ENCODE data around the gene CCDC167. TPM values are rescaled to one million over a fixed set of nuclear protein-coding genes. Genes with fewer than 3 reads are reported as not detected.
A peak's percentile ranks its signal among the peaks of the same experiment; 100 is the strongest.

Gene CCDC167
- total RNA-seq, 6 experiments from 2014 or later = 19.0 to 23.8 (median 22.4) TPM

DNA sequence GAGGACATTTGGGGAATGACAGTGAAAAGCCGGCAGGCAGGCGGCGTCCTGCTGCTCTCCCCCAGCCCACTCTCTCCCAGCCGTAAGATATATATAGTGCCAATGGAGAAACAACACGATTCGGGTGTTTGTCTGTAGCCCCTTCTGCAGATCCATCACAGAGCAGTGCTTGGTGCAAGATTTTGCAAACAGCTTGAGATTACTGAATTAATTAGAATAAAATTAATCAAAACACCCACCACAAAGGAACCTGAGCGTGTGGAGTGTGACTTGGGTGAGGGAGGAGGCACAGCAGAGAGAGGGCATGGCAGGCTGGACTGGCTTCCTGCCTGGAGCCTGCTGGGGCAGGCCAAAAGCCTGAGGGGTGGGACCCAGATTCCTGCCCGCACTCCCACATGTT is 28.8 kb upstream of the CCDC167 start:
- no peaks in the 10 kb centered on the region for H3K36me3 Mint-ChIP-seq (ENCODE audit: low read depth)
- H3K27me3 Mint-ChIP-seq (ENCODE audit: insufficient read depth) = peaks cover 44% of the 10 kb centered on the region
- TF ChIP-seq, protein P1, sequence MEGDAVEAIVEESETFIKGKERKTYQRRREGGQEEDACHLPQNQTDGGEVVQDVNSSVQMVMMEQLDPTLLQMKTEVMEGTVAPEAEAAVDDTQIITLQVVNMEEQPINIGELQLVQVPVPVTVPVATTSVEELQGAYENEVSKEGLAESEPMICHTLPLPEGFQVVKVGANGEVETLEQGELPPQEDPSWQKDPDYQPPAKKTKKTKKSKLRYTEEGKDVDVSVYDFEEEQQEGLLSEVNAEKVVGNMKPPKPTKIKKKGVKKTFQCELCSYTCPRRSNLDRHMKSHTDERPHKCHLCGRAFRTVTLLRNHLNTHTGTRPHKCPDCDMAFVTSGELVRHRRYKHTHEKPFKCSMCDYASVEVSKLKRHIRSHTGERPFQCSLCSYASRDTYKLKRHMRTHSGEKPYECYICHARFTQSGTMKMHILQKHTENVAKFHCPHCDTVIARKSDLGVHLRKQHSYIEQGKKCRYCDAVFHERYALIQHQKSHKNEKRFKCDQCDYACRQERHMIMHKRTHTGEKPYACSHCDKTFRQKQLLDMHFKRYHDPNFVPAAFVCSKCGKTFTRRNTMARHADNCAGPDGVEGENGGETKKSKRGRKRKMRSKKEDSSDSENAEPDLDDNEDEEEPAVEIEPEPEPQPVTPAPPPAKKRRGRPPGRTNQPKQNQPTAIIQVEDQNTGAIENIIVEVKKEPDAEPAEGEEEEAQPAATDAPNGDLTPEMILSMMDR (IDR thresholded peaks at IDR 0.05) = no peak

DNA sequence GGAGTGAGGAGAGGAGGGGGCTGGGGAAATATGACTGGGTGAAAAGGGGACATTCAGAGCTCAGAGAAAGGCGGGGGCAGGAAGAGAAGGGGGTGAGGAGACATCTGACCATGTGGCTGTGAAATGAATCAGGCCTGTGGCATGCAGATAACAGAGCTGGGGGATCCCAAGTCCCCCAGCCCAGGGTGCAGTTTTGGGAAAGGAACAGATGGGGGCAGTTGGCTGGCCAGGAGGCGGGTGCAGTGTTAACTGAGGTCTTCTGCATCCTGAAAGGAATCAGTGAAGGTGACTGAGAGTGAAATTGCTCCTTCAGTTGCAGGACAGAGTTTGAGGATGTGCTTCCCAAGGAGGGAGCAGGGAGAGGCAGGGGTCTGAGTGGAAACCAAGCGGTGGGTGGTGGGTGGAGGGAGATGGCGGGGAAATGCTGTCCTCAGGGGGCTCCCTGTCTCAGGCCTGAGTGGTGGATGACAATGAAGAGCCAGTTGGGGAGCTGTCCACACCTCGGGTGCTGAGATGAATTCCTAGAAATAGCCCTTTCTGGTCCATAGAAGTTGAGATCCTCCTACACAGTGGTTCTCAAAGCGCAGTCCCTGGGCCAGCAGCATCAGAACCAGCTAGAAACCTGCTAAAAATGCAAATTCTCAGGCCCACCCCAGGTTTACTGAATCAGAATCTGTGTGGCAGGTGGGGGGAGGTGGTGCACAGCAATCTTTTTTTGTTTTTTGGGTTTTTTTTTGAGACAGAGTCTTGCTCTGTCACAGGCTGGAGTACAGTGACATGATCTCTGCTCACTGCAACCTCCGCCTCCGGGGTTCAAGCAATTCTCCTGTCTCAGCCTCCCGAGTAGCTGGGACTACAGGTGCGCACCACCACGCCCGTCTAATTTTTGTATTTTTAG is 26.0 kb upstream of the CCDC167 start:
- Mint-ChIP-seq H3K4me1 (ENCODE audit: low read depth) (peaks cover 32% of the 10 kb centered on the region), H3K27ac (no peak overlapping the region), H3K27me3 (ENCODE audit: insufficient read depth) (peaks cover 35% of the 10 kb centered on the region), H3K36me3 (ENCODE audit: low read depth) (no peaks in the 10 kb centered on the region), H3K9me3 (no peaks in the 10 kb centered on the region), H3K4me3 (no peak overlapping the region)
- TF ChIP-seq, protein P1 (IDR thresholded peaks at IDR 0.05) = 0 out of 2 replicates have a peak, but pooled peaks have one; percentile 18
- DNase-seq = no peak

More for the DNA sequence above, 28.8 kb upstream of the CCDC167 start:
- DNase-seq = no peak
- no peak overlapping the region for H3K4me3 Mint-ChIP-seq
- peaks cover 47% of the 10 kb centered on the region for H3K4me1 Mint-ChIP-seq (ENCODE audit: low read depth)
- no peaks in the 10 kb centered on the region for H3K9me3 Mint-ChIP-seq
- H3K27ac Mint-ChIP-seq = no peak overlapping the region

DNA sequence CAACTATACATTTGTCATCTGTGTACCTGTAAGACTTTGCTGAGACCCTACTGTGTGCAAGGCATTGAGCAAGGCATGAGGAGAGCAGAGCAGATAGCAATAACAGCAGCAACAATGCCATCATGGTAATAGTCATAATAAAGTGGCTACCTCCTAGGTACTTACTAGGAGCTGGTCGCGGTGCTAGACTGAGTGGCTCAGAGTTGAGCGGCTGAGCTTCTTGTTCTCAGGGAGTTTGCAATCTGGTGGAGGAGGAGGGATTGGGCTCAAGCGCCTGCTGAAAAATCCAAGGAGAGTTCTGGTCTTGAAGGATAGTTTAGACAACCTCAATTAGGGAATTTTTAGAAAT is 25.3 kb upstream of the CCDC167 start:
- TF ChIP-seq, protein P1 (IDR thresholded peaks at IDR 0.05) = no peak
- H3K36me3 Mint-ChIP-seq (ENCODE audit: low read depth) = no peaks in the 10 kb centered on the region
- no peaks in the 10 kb centered on the region for H3K9me3 Mint-ChIP-seq
- H3K27me3 Mint-ChIP-seq (ENCODE audit: insufficient read depth) = peaks cover 33% of the 10 kb centered on the region
- DNase-seq = no peak
- H3K4me3 Mint-ChIP-seq = no peak overlapping the region
- H3K27ac Mint-ChIP-seq = no peak overlapping the region
- H3K4me1 Mint-ChIP-seq (ENCODE audit: low read depth) = peaks cover 24% of the 10 kb centered on the region

DNA sequence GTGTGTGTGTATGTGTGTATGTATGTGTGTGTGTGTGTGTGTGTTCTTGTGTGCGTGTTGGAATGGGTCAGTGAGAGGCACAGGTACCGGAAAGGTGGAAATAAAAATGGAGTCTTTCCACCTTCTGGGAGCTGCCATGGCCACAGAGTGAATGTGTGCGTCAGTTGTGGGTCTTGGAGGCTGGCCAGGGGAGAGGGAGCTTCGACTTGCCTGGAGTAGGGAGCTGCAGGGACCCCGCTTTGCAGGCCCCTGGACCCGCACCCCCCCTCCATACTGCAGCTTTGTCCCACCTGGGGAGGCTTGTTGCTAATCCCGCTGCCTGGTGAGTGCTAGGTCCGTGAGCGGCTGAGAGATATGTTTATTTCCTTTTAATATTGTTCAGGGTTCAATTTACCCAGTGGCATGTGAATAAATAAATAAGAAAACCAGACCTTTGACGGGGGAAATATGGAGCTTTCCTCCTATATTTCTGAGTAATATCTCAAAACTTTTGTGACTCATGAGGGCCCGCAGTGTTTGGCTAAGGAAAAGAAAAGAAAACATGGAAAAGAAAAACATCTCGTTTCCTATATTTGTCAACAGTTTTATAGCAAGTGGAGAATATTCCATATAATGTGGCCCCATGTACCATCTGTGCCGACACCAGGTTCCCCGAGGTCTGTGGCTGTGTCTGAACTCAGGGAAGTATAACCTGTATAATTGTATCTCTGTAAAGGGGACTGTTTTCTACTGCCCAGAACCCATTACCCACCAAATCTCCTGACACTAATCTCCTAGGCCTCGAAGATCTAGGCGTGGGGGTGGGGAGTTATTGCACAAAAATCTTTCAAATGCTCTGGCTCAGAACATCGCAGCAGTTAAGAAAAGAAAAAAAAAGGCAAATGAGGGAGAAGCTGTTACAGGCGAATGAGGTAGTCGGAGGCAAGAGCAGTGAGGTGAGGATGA is 24.6 kb upstream of the CCDC167 start:
- TF ChIP-seq, protein P1 (IDR thresholded peaks at IDR 0.05) = no peak
- H3K9me3 Mint-ChIP-seq = no peaks in the 10 kb centered on the region
- H3K4me3 Mint-ChIP-seq = peak overlapping the region; percentile 1; the same call in 1 of the 2 replicates
- peaks cover 35% of the 10 kb centered on the region for H3K27me3 Mint-ChIP-seq (ENCODE audit: insufficient read depth)
- H3K4me1 Mint-ChIP-seq (ENCODE audit: low read depth) = peaks cover 24% of the 10 kb centered on the region
- no peak overlapping the region for H3K27ac Mint-ChIP-seq
- no peaks in the 10 kb centered on the region for H3K36me3 Mint-ChIP-seq (ENCODE audit: low read depth)
- peak; percentile 51 for DNase-seq

DNA sequence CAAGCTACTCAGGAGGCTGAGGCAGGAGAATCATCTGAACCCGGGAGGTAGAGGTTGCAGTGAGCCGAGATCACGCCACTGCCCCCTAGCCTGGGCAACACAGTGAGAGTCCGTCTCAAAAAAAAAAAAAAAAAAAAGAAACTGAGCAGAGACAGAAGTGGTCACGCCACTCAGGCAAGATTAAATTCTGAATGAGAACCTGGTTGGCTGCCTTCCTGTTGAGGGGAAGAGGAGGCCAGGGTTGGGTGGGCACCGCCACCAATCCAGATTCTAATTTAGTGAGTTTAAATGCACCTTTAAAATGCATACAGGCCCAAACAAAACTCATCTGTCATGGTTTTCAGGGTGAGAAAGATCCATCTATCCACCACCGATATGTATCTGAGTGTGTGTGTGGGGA is 23.7 kb upstream of the CCDC167 start:
- peaks cover 34% of the 10 kb centered on the region for H3K27me3 Mint-ChIP-seq (ENCODE audit: insufficient read depth)
- no peak overlapping the region; the same call in 1 of the 2 replicates for H3K4me3 Mint-ChIP-seq
- peaks cover 24% of the 10 kb centered on the region for H3K4me1 Mint-ChIP-seq (ENCODE audit: low read depth)
- no peak for DNase-seq
- TF ChIP-seq, protein P1 (IDR thresholded peaks at IDR 0.05) = no peak
- no peak overlapping the region for H3K27ac Mint-ChIP-seq
- no peaks in the 10 kb centered on the region for H3K9me3 Mint-ChIP-seq
- no peaks in the 10 kb centered on the region for H3K36me3 Mint-ChIP-seq (ENCODE audit: low read depth)
